ENCODE results near the gene PRPS2. TPM values are rescaled to one million over a fixed set of nuclear protein-coding genes. Genes with fewer than 3 reads are reported as not detected.

Gene PRPS2
- polyA plus RNA-seq, 1 donor (not counting 4 experiments of a cell fraction or from before 2014, with no cell fraction given): 28.4 TPM

GRCh38 chrX:12753366-12753765 lies 37.8 kb upstream of the PRPS2 start:
- Histone ChIP-seq H3K27ac (ENCODE audit: control insufficient read depth, insufficient read depth, low read length) (no peak overlapping the region), H3K9me3 (ENCODE audit: control insufficient read depth, low read depth, low read length) (no peaks in the 10 kb centered on the region), H3K79me2 (ENCODE audit: control insufficient read depth, insufficient read depth, low read length) (no peaks in the 10 kb centered on the region), H3K9me1 (ENCODE audit: control insufficient read depth, extremely low read depth, insufficient read depth, low read length) (no peaks in the 10 kb centered on the region), H3K4me3 (ENCODE audit: control insufficient read depth in 2 of 3, extremely low read depth in 1 of 3, insufficient read depth in 2 of 3, low read depth in 1 of 3, low read length in 3 of 3) (no peak overlapping the region), H3K9ac (ENCODE audit: control insufficient read depth, extremely low read depth, insufficient read depth, low read length) (no peak overlapping the region), H3K4me1 (ENCODE audit: control insufficient read depth, extremely low read depth, insufficient read depth, low read length) (no peaks in the 10 kb centered on the region), H4K20me1 (ENCODE audit: control insufficient read depth, extremely low read depth, insufficient read depth, low read length) (no peaks in the 10 kb centered on the region), H3K27me3 (ENCODE audit: control insufficient read depth, extremely low read depth, insufficient read depth, low read length) (no peaks in the 10 kb centered on the region), H3K36me3 (ENCODE audit: control insufficient read depth in 2 of 2, extremely low read depth in 1 of 2, insufficient read depth in 2 of 2, low read length in 2 of 2) (no peaks in the 10 kb centered on the region), H3K4me2 (ENCODE audit: control insufficient read depth, extremely low read depth, insufficient read depth, low read depth, low read length) (no peak overlapping the region), H2AFZ (ENCODE audit: control insufficient read depth, low read length) (no peak overlapping the region)
- DNase-seq (ENCODE audit: low read depth, low spot score) (no peak), FAIRE-seq (no peak)
- no peak for TF ChIP-seq CTCF (optimal IDR thresholded peaks at IDR 0.05 in 1 of 3, IDR thresholded peaks at IDR 0.05 in 1 of 3, conservative IDR thresholded peaks at IDR 0.05 in 1 of 3; ENCODE audit: extremely low read depth in 1 of 3, insufficient read depth in 2 of 3, low read length in 3 of 3)
- TF ChIP-seq EZH2 (IDR thresholded peaks at IDR 0.05; ENCODE audit: low read length): no peak
- dilution Hi-C loops (cut with MboI; ENCODE audit: extremely low pct_ligation_motif_present, low sequenced_read_pairs): no loop called here

GRCh38 chrX:12758291-12758690 lies 32.9 kb upstream of the PRPS2 start:
- H3K79me2 ChIP-seq (ENCODE audit: control insufficient read depth, insufficient read depth, low read length): no peaks in the 10 kb centered on the region
- no peaks in the 10 kb centered on the region for H3K36me3 ChIP-seq (ENCODE audit: control insufficient read depth in 2 of 2, extremely low read depth in 1 of 2, insufficient read depth in 2 of 2, low read length in 2 of 2)
- H3K27ac ChIP-seq (ENCODE audit: control insufficient read depth, insufficient read depth, low read length): no peak overlapping the region
- TF ChIP-seq EZH2 (IDR thresholded peaks at IDR 0.05; ENCODE audit: low read length): no peak
- TF ChIP-seq CTCF (optimal IDR thresholded peaks at IDR 0.05 in 1 of 3, IDR thresholded peaks at IDR 0.05 in 1 of 3, conservative IDR thresholded peaks at IDR 0.05 in 1 of 3; ENCODE audit: extremely low read depth in 1 of 3, insufficient read depth in 2 of 3, low read length in 3 of 3): no peak
- DNase-seq (ENCODE audit: low read depth, low spot score): no peak
- no peaks in the 10 kb centered on the region for H3K9me1 ChIP-seq (ENCODE audit: control insufficient read depth, extremely low read depth, insufficient read depth, low read length)
- no peak overlapping the region for H3K4me2 ChIP-seq (ENCODE audit: control insufficient read depth, extremely low read depth, insufficient read depth, low read depth, low read length)
- no peaks in the 10 kb centered on the region for H3K27me3 ChIP-seq (ENCODE audit: control insufficient read depth, extremely low read depth, insufficient read depth, low read length)
- H2AFZ ChIP-seq (ENCODE audit: control insufficient read depth, low read length): no peak overlapping the region
- no peaks in the 10 kb centered on the region for H4K20me1 ChIP-seq (ENCODE audit: control insufficient read depth, extremely low read depth, insufficient read depth, low read length)
- no peak for FAIRE-seq
- no peaks in the 10 kb centered on the region for H3K4me1 ChIP-seq (ENCODE audit: control insufficient read depth, extremely low read depth, insufficient read depth, low read length)
- dilution Hi-C loops (cut with MboI; ENCODE audit: extremely low pct_ligation_motif_present, low sequenced_read_pairs): no loop called here
- no peak overlapping the region for H3K4me3 ChIP-seq (ENCODE audit: control insufficient read depth in 2 of 3, extremely low read depth in 1 of 3, insufficient read depth in 2 of 3, low read depth in 1 of 3, low read length in 3 of 3)
- no peak overlapping the region for H3K9ac ChIP-seq (ENCODE audit: control insufficient read depth, extremely low read depth, insufficient read depth, low read length)
- no peaks in the 10 kb centered on the region for H3K9me3 ChIP-seq (ENCODE audit: control insufficient read depth, low read depth, low read length)
